ENCODE measurements around the gene XXYLT1.

XXYLT1 gene

DNA sequence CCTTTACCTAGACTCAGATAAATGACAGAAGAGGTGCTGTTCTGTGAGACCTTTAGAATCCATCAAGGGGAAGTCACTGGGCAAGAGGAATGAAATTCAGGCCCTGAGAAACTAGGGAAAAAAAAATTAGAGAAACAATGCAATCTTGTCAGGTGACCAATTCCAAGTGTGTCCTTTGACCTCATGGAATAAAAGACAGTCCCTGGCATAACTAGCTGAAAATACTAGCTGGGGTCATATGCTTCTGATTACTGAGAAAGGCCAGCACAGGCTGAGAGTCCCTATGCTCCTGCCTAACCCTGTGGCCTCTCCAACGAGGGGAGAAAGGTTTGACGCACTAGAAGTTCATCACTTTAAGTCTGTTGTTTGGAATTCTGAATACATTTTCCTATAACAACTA lies 167.3 kb downstream of the XXYLT1 start:
- no peaks in the 10 kb centered on the region for H3K27me3 ChIP-seq (ENCODE audit: control insufficient read depth, low read length)
- H3F3A ChIP-seq (ENCODE audit: control insufficient read depth, insufficient read depth) = peaks cover 5% of the 10 kb centered on the region; the same call in 1 of the 2 replicates
- H3K79me2 ChIP-seq (ENCODE audit: control insufficient read depth, low read length) = no peaks in the 10 kb centered on the region
- no peak overlapping the region for H3K4me3 ChIP-seq (ENCODE audit: low read length)
- TF ChIP-seq, protein P1, sequence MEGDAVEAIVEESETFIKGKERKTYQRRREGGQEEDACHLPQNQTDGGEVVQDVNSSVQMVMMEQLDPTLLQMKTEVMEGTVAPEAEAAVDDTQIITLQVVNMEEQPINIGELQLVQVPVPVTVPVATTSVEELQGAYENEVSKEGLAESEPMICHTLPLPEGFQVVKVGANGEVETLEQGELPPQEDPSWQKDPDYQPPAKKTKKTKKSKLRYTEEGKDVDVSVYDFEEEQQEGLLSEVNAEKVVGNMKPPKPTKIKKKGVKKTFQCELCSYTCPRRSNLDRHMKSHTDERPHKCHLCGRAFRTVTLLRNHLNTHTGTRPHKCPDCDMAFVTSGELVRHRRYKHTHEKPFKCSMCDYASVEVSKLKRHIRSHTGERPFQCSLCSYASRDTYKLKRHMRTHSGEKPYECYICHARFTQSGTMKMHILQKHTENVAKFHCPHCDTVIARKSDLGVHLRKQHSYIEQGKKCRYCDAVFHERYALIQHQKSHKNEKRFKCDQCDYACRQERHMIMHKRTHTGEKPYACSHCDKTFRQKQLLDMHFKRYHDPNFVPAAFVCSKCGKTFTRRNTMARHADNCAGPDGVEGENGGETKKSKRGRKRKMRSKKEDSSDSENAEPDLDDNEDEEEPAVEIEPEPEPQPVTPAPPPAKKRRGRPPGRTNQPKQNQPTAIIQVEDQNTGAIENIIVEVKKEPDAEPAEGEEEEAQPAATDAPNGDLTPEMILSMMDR (IDR thresholded peaks at IDR 0.05; ENCODE audit: low read depth, low read length, poor library complexity, severe bottlenecking) = no peak
- TF ChIP-seq EZH2phosphoT487 (IDR thresholded peaks at IDR 0.05; ENCODE audit: borderline replicate concordance, low read length) = no peak
- H4K20me1 ChIP-seq (ENCODE audit: control insufficient read depth, insufficient read depth, low read depth, low read length) = 0 out of 2 replicates have a peak, but pooled peaks cover 9% of the 10 kb centered on the region
- H3K36me3 ChIP-seq (ENCODE audit: control insufficient read depth, low read length) = no peaks in the 10 kb centered on the region
- peaks cover 24% of the 10 kb centered on the region for H3K4me1 ChIP-seq (ENCODE audit: control insufficient read depth, low read length)
- no peaks in the 10 kb centered on the region for H3K9me2 ChIP-seq (replicated peaks; ENCODE audit: control insufficient read depth, low read length)
- no peak overlapping the region for H3K27ac ChIP-seq (ENCODE audit: low read depth, low read length)
- no peak overlapping the region for H3K4me2 ChIP-seq (ENCODE audit: low read length)
- no peaks in the 10 kb centered on the region for H3K9me3 ChIP-seq (ENCODE audit: control insufficient read depth, insufficient read depth, low read length)

DNA sequence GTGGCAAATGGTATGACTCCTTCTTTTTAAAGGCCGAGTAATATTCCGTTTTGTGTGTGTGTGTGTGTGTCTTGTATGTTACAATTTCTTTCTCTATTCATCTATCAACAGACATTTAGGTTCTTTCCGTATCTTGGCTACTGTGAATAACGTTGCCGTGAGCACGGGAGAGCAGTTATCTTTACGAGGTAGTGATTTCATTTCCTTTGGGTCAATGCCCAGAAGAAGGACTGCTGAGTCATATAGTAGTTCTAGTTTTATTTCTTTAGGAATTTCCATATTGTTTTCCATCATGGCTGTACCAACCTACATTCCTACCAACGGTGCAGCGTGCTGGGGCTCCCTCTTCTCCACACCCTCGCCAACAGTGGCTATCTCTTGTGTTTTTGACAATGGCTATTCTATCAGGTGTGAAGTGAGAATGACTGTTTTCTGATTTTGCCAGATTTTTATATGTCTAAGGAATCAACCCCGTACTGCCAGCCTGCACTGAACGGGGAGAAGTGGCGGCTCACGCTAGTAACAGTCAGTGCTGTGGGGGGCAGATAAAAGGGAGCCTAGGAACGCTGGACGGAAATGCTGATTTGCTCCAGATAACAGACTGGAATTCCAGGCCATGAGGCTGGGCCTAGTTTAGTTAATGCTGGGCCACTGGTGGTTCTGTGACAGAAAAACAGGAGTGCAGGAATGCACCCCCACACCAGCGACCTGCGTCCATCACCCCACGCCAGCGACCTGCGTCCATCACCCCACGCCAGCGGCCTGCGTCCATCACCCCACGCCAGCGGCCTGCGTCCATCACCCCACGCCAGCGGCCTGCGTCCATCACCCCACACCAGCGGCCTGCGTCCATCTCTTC lies 168.1 kb downstream of the XXYLT1 start:
- no peaks in the 10 kb centered on the region for H3F3A ChIP-seq (ENCODE audit: control insufficient read depth, insufficient read depth)
- no peak overlapping the region for H3K4me3 ChIP-seq (ENCODE audit: low read length)
- TF ChIP-seq, protein P1 (IDR thresholded peaks at IDR 0.05; ENCODE audit: low read depth, low read length, poor library complexity, severe bottlenecking) = no peak
- no peak for TF ChIP-seq EZH2phosphoT487 (IDR thresholded peaks at IDR 0.05; ENCODE audit: borderline replicate concordance, low read length)
- H3K9me2 ChIP-seq (replicated peaks; ENCODE audit: control insufficient read depth, low read length) = no peaks in the 10 kb centered on the region
- H3K79me2 ChIP-seq (ENCODE audit: control insufficient read depth, low read length) = no peaks in the 10 kb centered on the region
- 0 out of 2 replicates have a peak, but pooled peaks cover 5% of the 10 kb centered on the region for H4K20me1 ChIP-seq (ENCODE audit: control insufficient read depth, insufficient read depth, low read depth, low read length)
- H3K4me2 ChIP-seq (ENCODE audit: low read length) = no peak overlapping the region
- no peaks in the 10 kb centered on the region for H3K36me3 ChIP-seq (ENCODE audit: control insufficient read depth, low read length)
- H3K27ac ChIP-seq (ENCODE audit: low read depth, low read length) = no peak overlapping the region
- no peaks in the 10 kb centered on the region for H3K27me3 ChIP-seq (ENCODE audit: control insufficient read depth, low read length)
- H3K4me1 ChIP-seq (ENCODE audit: control insufficient read depth, low read length) = peaks cover 24% of the 10 kb centered on the region
- no peaks in the 10 kb centered on the region for H3K9me3 ChIP-seq (ENCODE audit: control insufficient read depth, insufficient read depth, low read length)

DNA sequence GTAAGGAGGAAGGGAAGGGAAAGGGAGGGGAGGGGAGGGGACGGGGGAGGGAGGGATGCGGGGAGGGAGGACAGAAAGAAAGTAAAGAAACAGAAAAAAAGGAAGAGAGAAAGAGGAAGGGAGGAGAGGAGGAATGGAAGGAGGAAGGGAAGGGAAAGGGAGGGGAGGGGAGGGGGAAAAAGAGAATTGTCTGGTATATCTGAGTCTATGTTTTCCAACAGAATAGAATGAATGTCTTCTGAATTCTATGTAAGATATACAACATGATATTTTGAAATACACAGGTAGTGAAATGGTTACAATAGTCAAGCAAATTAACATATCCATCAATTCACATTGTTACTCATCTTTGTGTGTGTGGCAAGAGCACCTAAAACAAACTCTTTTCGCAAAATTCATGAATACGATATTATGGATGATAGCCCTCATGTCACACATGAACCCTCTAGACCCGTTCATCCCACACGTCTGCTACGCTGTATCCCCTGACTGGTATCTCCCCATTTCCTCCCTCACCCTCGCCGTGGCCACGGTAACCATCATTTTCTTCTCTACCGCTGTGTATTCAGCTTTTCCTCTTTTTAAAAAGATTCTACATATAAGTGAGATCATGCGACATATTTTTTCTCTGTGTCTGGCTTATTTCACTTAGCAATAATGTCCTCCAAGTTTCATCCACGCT lies 168.9 kb downstream of the XXYLT1 start:
- Histone ChIP-seq H3K79me2 (ENCODE audit: control insufficient read depth, low read length) (no peaks in the 10 kb centered on the region), H3K9me2 (replicated peaks; ENCODE audit: control insufficient read depth, low read length) (no peaks in the 10 kb centered on the region), H3K27me3 (ENCODE audit: control insufficient read depth, low read length) (no peaks in the 10 kb centered on the region), H4K20me1 (ENCODE audit: control insufficient read depth, insufficient read depth, low read depth, low read length) (0 out of 2 replicates have a peak, but pooled peaks cover 5% of the 10 kb centered on the region), H3K4me2 (ENCODE audit: low read length) (no peak overlapping the region), H3K9me3 (ENCODE audit: control insufficient read depth, insufficient read depth, low read length) (no peaks in the 10 kb centered on the region), H3K27ac (ENCODE audit: low read depth, low read length) (no peak overlapping the region), H3K4me1 (ENCODE audit: control insufficient read depth, low read length) (peaks cover 24% of the 10 kb centered on the region), H3F3A (ENCODE audit: control insufficient read depth, insufficient read depth) (no peaks in the 10 kb centered on the region), H3K36me3 (ENCODE audit: control insufficient read depth, low read length) (no peaks in the 10 kb centered on the region), H3K4me3 (ENCODE audit: low read length) (no peak overlapping the region)
- TF ChIP-seq, protein P1 (IDR thresholded peaks at IDR 0.05; ENCODE audit: low read depth, low read length, poor library complexity, severe bottlenecking) = no peak
- no peak for TF ChIP-seq EZH2phosphoT487 (IDR thresholded peaks at IDR 0.05; ENCODE audit: borderline replicate concordance, low read length)

All from DOHH2 (cell line).